ENCODE results near the gene ADARB1.

Gene ADARB1

GRCh38 chr21:45108034-45108790 lies 33.8 kb downstream of the ADARB1 start:
- Histone ChIP-seq H3K27me3 (replicated peaks; ENCODE audit: control insufficient read depth, insufficient read depth, low read length, poor library complexity, severe bottlenecking) (no peaks in the 10 kb centered on the region), H3K4me1 (ENCODE audit: control insufficient read depth, insufficient read depth, low read length, poor library complexity, severe bottlenecking) (peaks cover 19% of the 10 kb centered on the region), H3K36me3 (ENCODE audit: control insufficient read depth, insufficient read depth, low read length) (no peaks in the 10 kb centered on the region), H3K9me3 (ENCODE audit: control insufficient read depth, low read length) (no peaks in the 10 kb centered on the region), H3K27ac (ENCODE audit: insufficient read depth, low read length, poor library complexity, severe bottlenecking) (no peak overlapping the region), H3K4me3 (ENCODE audit: insufficient read depth, low read depth, low read length, poor library complexity, severe bottlenecking) (no peak overlapping the region)
- DNase-seq: no peak

- Histone ChIP-seq H3K27me3 (replicated peaks; ENCODE audit: control insufficient read depth, insufficient read depth, low read length, poor library complexity, severe bottlenecking) (no peaks in the 10 kb centered on the region), H3K4me3 (ENCODE audit: insufficient read depth, low read depth, low read length, poor library complexity, severe bottlenecking) (peak overlapping the region; percentile 11)
Measured at GRCh38 chr21:45108808-45109781, 34.7 kb downstream of the ADARB1 start.

GRCh38 chr21:45109831-45110492 lies 35.6 kb downstream of the ADARB1 start:
- peak overlapping the region; percentile 11 for H3K4me3 ChIP-seq (ENCODE audit: insufficient read depth, low read depth, low read length, poor library complexity, severe bottlenecking)
- H3K27me3 ChIP-seq (replicated peaks; ENCODE audit: control insufficient read depth, insufficient read depth, low read length, poor library complexity, severe bottlenecking): no peaks in the 10 kb centered on the region
- H3K36me3 ChIP-seq (ENCODE audit: control insufficient read depth, insufficient read depth, low read length): no peaks in the 10 kb centered on the region
- H3K4me1 ChIP-seq (ENCODE audit: control insufficient read depth, insufficient read depth, low read length, poor library complexity, severe bottlenecking): peaks cover 8% of the 10 kb centered on the region
- H3K27ac ChIP-seq (ENCODE audit: insufficient read depth, low read length, poor library complexity, severe bottlenecking): no peak overlapping the region
- no peak for DNase-seq
- no peaks in the 10 kb centered on the region for H3K9me3 ChIP-seq (ENCODE audit: control insufficient read depth, low read length)

More at GRCh38 chr21:45108808-45109781, 34.7 kb downstream of the ADARB1 start:
- Histone ChIP-seq H3K9me3 (ENCODE audit: control insufficient read depth, low read length) (no peaks in the 10 kb centered on the region), H3K27ac (ENCODE audit: insufficient read depth, low read length, poor library complexity, severe bottlenecking) (no peak overlapping the region), H3K4me1 (ENCODE audit: control insufficient read depth, insufficient read depth, low read length, poor library complexity, severe bottlenecking) (peaks cover 16% of the 10 kb centered on the region), H3K36me3 (ENCODE audit: control insufficient read depth, insufficient read depth, low read length) (no peaks in the 10 kb centered on the region)
- no peak for DNase-seq

- peaks cover 8% of the 10 kb centered on the region for H3K4me1 ChIP-seq (ENCODE audit: control insufficient read depth, insufficient read depth, low read length, poor library complexity, severe bottlenecking)
- H3K36me3 ChIP-seq (ENCODE audit: control insufficient read depth, insufficient read depth, low read length): no peaks in the 10 kb centered on the region
- H3K9me3 ChIP-seq (ENCODE audit: control insufficient read depth, low read length): no peaks in the 10 kb centered on the region
- H3K4me3 ChIP-seq (ENCODE audit: insufficient read depth, low read depth, low read length, poor library complexity, severe bottlenecking): no peak overlapping the region
- DNase-seq: no peak
- no peaks in the 10 kb centered on the region for H3K27me3 ChIP-seq (replicated peaks; ENCODE audit: control insufficient read depth, insufficient read depth, low read length, poor library complexity, severe bottlenecking)
- H3K27ac ChIP-seq (ENCODE audit: insufficient read depth, low read length, poor library complexity, severe bottlenecking): no peak overlapping the region
Measured at GRCh38 chr21:45110873-45111624, 36.7 kb downstream of the ADARB1 start.

GRCh38 chr21:45111703-45112102 lies 37.3 kb downstream of the ADARB1 start:
- no peak overlapping the region for H3K4me3 ChIP-seq (ENCODE audit: insufficient read depth, low read depth, low read length, poor library complexity, severe bottlenecking)
- H3K4me1 ChIP-seq (ENCODE audit: control insufficient read depth, insufficient read depth, low read length, poor library complexity, severe bottlenecking): peaks cover 8% of the 10 kb centered on the region
- H3K36me3 ChIP-seq (ENCODE audit: control insufficient read depth, insufficient read depth, low read length): no peaks in the 10 kb centered on the region
- no peak for DNase-seq
- H3K9me3 ChIP-seq (ENCODE audit: control insufficient read depth, low read length): no peaks in the 10 kb centered on the region
- H3K27ac ChIP-seq (ENCODE audit: insufficient read depth, low read length, poor library complexity, severe bottlenecking): no peak overlapping the region
- H3K27me3 ChIP-seq (replicated peaks; ENCODE audit: control insufficient read depth, insufficient read depth, low read length, poor library complexity, severe bottlenecking): no peaks in the 10 kb centered on the region

- Histone ChIP-seq H3K4me1 (ENCODE audit: control insufficient read depth, insufficient read depth, low read length, poor library complexity, severe bottlenecking) (peaks cover 8% of the 10 kb centered on the region), H3K4me3 (ENCODE audit: insufficient read depth, low read depth, low read length, poor library complexity, severe bottlenecking) (no peak overlapping the region), H3K36me3 (ENCODE audit: control insufficient read depth, insufficient read depth, low read length) (no peaks in the 10 kb centered on the region), H3K9me3 (ENCODE audit: control insufficient read depth, low read length) (no peaks in the 10 kb centered on the region), H3K27ac (ENCODE audit: insufficient read depth, low read length, poor library complexity, severe bottlenecking) (no peak overlapping the region), H3K27me3 (replicated peaks; ENCODE audit: control insufficient read depth, insufficient read depth, low read length, poor library complexity, severe bottlenecking) (no peaks in the 10 kb centered on the region)
- DNase-seq: no peak
Measured at GRCh38 chr21:45112371-45112770, 38.0 kb downstream of the ADARB1 start.

- no peaks in the 10 kb centered on the region for H3K36me3 ChIP-seq (ENCODE audit: control insufficient read depth, insufficient read depth, low read length)
- DNase-seq: no peak
- H3K9me3 ChIP-seq (ENCODE audit: control insufficient read depth, low read length): no peaks in the 10 kb centered on the region
- peaks cover 8% of the 10 kb centered on the region for H3K4me1 ChIP-seq (ENCODE audit: control insufficient read depth, insufficient read depth, low read length, poor library complexity, severe bottlenecking)
- no peaks in the 10 kb centered on the region for H3K27me3 ChIP-seq (replicated peaks; ENCODE audit: control insufficient read depth, insufficient read depth, low read length, poor library complexity, severe bottlenecking)
- H3K27ac ChIP-seq (ENCODE audit: insufficient read depth, low read length, poor library complexity, severe bottlenecking): no peak overlapping the region
- H3K4me3 ChIP-seq (ENCODE audit: insufficient read depth, low read depth, low read length, poor library complexity, severe bottlenecking): no peak overlapping the region
Measured at GRCh38 chr21:45113543-45113942, 39.2 kb downstream of the ADARB1 start.

- Histone ChIP-seq H3K27ac (ENCODE audit: insufficient read depth, low read length, poor library complexity, severe bottlenecking) (no peak overlapping the region), H3K36me3 (ENCODE audit: control insufficient read depth, insufficient read depth, low read length) (no peaks in the 10 kb centered on the region), H3K9me3 (ENCODE audit: control insufficient read depth, low read length) (no peaks in the 10 kb centered on the region), H3K27me3 (replicated peaks; ENCODE audit: control insufficient read depth, insufficient read depth, low read length, poor library complexity, severe bottlenecking) (no peaks in the 10 kb centered on the region), H3K4me1 (ENCODE audit: control insufficient read depth, insufficient read depth, low read length, poor library complexity, severe bottlenecking) (peaks cover 8% of the 10 kb centered on the region), H3K4me3 (ENCODE audit: insufficient read depth, low read depth, low read length, poor library complexity, severe bottlenecking) (no peak overlapping the region)
- DNase-seq: no peak
Measured at GRCh38 chr21:45114072-45114471, 39.7 kb downstream of the ADARB1 start.

- Histone ChIP-seq H3K27me3 (replicated peaks; ENCODE audit: control insufficient read depth, insufficient read depth, low read length, poor library complexity, severe bottlenecking) (no peaks in the 10 kb centered on the region), H3K4me3 (ENCODE audit: insufficient read depth, low read depth, low read length, poor library complexity, severe bottlenecking) (no peak overlapping the region), H3K27ac (ENCODE audit: insufficient read depth, low read length, poor library complexity, severe bottlenecking) (no peak overlapping the region), H3K4me1 (ENCODE audit: control insufficient read depth, insufficient read depth, low read length, poor library complexity, severe bottlenecking) (peaks cover 5% of the 10 kb centered on the region), H3K9me3 (ENCODE audit: control insufficient read depth, low read length) (no peaks in the 10 kb centered on the region), H3K36me3 (ENCODE audit: control insufficient read depth, insufficient read depth, low read length) (no peaks in the 10 kb centered on the region)
- DNase-seq: no peak
Measured at GRCh38 chr21:45114475-45114874, 40.1 kb downstream of the ADARB1 start.
